Measurements from ENCODE around the gene BPI. TPM values are rescaled to one million over a fixed set of nuclear protein-coding genes. Genes with fewer than 3 reads are reported as not detected.
"Not testable (repeated sequence)": the region's sequence is repeated elsewhere in the genome, so short reads cannot be mapped to it uniquely, and the experiment has no call there.

Gene BPI
- total RNA-seq, result 0.11 TPM
- long read RNA-seq, result 0 reads

- intact Hi-C loops (cut with DNase I), result no loop called here
- DNase-seq, result peak; percentile 74
- no peak for ATAC-seq (ENCODE audit: poor library complexity)
Observed at GRCh38 chr20:38303908-38304379, at the start of gene BPI. BPI (plus strand) TSS chr20:38304156; CDS start chr20:38304224, 68 bp downstream.

GRCh38 chr20:38254621-38255020 is 49.3 kb upstream of the BPI start:
- intact Hi-C loops (cut with DNase I); ATAC-seq (ENCODE audit: poor library complexity); DNase-seq: not testable (repeated sequence)

- intact Hi-C loops (cut with DNase I), result no loop called here
- peak; percentile 26 for ATAC-seq (ENCODE audit: poor library complexity)
- DNase-seq, result no peak
Observed at GRCh38 chr20:38255393-38255792, 48.6 kb upstream of the BPI start.

GRCh38 chr20:38256021-38256420 is 47.9 kb upstream of the BPI start:
- ATAC-seq (ENCODE audit: poor library complexity), result no peak
- DNase-seq, result no peak
- intact Hi-C loops (cut with DNase I), result no loop called here

- ATAC-seq (ENCODE audit: poor library complexity), result no peak
- DNase-seq, result no peak
- intact Hi-C loops (cut with DNase I), result no loop called here
Observed at GRCh38 chr20:38256966-38257365, 47.0 kb upstream of the BPI start.

GRCh38 chr20:38258545-38259215 is 45.3 kb upstream of the BPI start:
- intact Hi-C loops (cut with DNase I), result no loop called here
- no peak for DNase-seq
- ATAC-seq (ENCODE audit: poor library complexity), result no peak

- ATAC-seq (ENCODE audit: poor library complexity) (peak; percentile 36), DNase-seq (no peak)
- intact Hi-C loops (cut with DNase I), result no loop called here
Observed at GRCh38 chr20:38260025-38260377, 44.0 kb upstream of the BPI start.

GRCh38 chr20:38260378-38261053 is 43.4 kb upstream of the BPI start, which contains the start of gene KIAA1755:
KIAA1755 (minus strand) TSS chr20:38260735; CDS start chr20:38260500, 235 bp downstream.
- intact Hi-C loops (cut with DNase I), result no loop called here
- DNase-seq (peak; percentile 71), ATAC-seq (ENCODE audit: poor library complexity) (peak; percentile 85)

GRCh38 chr20:38261054-38261390 is 42.9 kb upstream of the BPI start:
- DNase-seq (no peak), ATAC-seq (ENCODE audit: poor library complexity) (no peak)
- intact Hi-C loops (cut with DNase I), result no loop called here

- DNase-seq, result no peak
- intact Hi-C loops (cut with DNase I), result no loop called here
- no peak for ATAC-seq (ENCODE audit: poor library complexity)
Observed at GRCh38 chr20:38262931-38263330, 41.0 kb upstream of the BPI start.

GRCh38 chr20:38266426-38266825 is 37.5 kb upstream of the BPI start:
- DNase-seq (no peak), ATAC-seq (ENCODE audit: poor library complexity) (no peak)
- intact Hi-C loops (cut with DNase I), result no loop called here

GRCh38 chr20:38267296-38267695 is 36.7 kb upstream of the BPI start:
- ATAC-seq (ENCODE audit: poor library complexity) (no peak), DNase-seq (no peak)
- intact Hi-C loops (cut with DNase I), result no loop called here

GRCh38 chr20:38267901-38268514 is 35.9 kb upstream of the BPI start:
- ATAC-seq (ENCODE audit: poor library complexity) (no peak), DNase-seq (no peak)
- intact Hi-C loops (cut with DNase I), result no loop called here

GRCh38 chr20:38269040-38269439 is 34.9 kb upstream of the BPI start:
- ATAC-seq (ENCODE audit: poor library complexity) (no peak), DNase-seq (no peak)
- intact Hi-C loops (cut with DNase I), result no loop called here

GRCh38 chr20:38269715-38270114 is 34.2 kb upstream of the BPI start:
- ATAC-seq (ENCODE audit: poor library complexity) (no peak), DNase-seq (no peak)
- intact Hi-C loops (cut with DNase I), result no loop called here

- intact Hi-C loops (cut with DNase I), result no loop called here
- peak; percentile 82 for DNase-seq
- ATAC-seq (ENCODE audit: poor library complexity), result peak; percentile 92
Observed at GRCh38 chr20:38270869-38271605, 32.9 kb upstream of the BPI start.

GRCh38 chr20:38271608-38272120 is 32.3 kb upstream of the BPI start:
- intact Hi-C loops (cut with DNase I), result no loop called here
- no peak for DNase-seq
- ATAC-seq (ENCODE audit: poor library complexity), result no peak

- ATAC-seq (ENCODE audit: poor library complexity) (no peak), DNase-seq (no peak)
- intact Hi-C loops (cut with DNase I), result no loop called here
Observed at GRCh38 chr20:38272398-38272797, 31.6 kb upstream of the BPI start.

- no peak for DNase-seq
- intact Hi-C loops (cut with DNase I), result no loop called here
- peak; percentile 24 for ATAC-seq (ENCODE audit: poor library complexity)
Observed at GRCh38 chr20:38272961-38273360, 31.0 kb upstream of the BPI start.

Data from Right ventricle myocardium superior (tissue), 1 donor.